ENCODE data around the gene C3orf20.

C3orf20 gene

DNA sequence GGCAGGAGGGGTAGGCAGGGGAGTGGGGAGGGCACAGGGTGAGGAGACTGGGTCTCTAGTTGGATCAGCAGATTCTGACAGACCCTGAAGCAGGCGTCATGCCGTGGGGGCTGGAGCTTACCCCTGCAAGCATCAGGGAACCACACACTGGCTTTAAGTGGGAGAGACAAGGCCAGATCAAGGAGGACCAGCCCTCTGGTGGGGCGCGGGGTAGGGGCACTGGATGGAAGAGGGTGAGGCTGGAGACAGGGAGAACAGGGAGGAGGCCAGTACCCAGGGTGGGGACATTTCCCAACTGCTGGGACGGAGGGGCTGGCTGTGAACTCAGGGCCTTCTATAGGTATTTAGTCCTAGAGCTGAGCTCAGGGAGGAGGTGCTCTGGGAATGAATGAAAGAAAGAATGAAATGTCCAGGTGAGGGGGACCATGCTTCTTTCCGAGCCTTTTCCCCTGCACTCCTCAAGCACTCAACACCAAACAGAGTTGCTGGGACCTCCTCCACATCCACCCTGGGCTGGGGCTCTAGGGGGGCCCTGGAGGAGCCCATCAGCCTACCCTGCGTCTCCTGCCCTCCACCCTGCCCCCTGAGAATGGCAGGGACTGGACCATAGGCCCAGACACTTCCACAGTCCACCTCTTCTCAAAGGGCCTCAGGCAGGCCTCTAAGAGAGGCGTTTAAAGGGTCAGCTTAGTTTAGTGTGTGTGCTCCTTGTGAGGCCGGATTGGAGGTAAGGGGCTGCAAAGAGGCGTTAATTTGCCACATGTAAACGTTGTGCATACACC lies 94.8 kb downstream of the C3orf20 start:
- Histone ChIP-seq H3K27me3 (ENCODE audit: low read length) (no peaks in the 10 kb centered on the region), H3K27ac (ENCODE audit: low read depth, low read length) (no peak overlapping the region)

DNA sequence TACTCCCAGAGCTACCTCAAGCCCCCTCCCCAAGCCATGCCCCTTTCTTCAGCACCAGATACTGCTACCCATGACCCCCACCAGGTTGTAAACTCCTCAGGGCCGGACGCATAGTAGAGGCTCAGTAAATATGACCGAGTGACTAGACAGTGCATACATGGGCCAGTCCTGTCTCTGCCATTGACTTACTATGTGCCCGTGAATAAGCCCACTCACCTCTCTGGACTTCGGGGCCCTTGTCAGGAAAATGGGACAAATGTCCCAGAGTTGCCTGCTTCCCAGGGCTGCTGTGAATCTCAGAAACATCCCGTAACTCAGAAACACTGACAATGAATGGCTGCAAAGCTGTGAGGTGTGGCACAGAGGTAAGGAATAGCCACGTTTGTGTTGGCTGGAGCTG lies 95.7 kb downstream of the C3orf20 start:
- H3K27ac ChIP-seq (ENCODE audit: low read depth, low read length): no peak overlapping the region
- no peaks in the 10 kb centered on the region for H3K79me2 ChIP-seq (ENCODE audit: insufficient read depth, low read length)
- H3K9me2 ChIP-seq (replicated peaks; ENCODE audit: insufficient read depth, low read length): no peaks in the 10 kb centered on the region
- H4K20me1 ChIP-seq (ENCODE audit: low read depth, low read length): no peaks in the 10 kb centered on the region
- no peak overlapping the region for H3K9ac ChIP-seq (ENCODE audit: low read length)
- H3K9me3 ChIP-seq (ENCODE audit: insufficient read depth, low read length): no peaks in the 10 kb centered on the region
- TF ChIP-seq EZH2phosphoT487 (conservative IDR thresholded peaks at IDR 0.05; ENCODE audit: low read length): no peak
- TF ChIP-seq, protein P1, sequence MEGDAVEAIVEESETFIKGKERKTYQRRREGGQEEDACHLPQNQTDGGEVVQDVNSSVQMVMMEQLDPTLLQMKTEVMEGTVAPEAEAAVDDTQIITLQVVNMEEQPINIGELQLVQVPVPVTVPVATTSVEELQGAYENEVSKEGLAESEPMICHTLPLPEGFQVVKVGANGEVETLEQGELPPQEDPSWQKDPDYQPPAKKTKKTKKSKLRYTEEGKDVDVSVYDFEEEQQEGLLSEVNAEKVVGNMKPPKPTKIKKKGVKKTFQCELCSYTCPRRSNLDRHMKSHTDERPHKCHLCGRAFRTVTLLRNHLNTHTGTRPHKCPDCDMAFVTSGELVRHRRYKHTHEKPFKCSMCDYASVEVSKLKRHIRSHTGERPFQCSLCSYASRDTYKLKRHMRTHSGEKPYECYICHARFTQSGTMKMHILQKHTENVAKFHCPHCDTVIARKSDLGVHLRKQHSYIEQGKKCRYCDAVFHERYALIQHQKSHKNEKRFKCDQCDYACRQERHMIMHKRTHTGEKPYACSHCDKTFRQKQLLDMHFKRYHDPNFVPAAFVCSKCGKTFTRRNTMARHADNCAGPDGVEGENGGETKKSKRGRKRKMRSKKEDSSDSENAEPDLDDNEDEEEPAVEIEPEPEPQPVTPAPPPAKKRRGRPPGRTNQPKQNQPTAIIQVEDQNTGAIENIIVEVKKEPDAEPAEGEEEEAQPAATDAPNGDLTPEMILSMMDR (IDR thresholded peaks at IDR 0.05; ENCODE audit: insufficient read depth, low read length, poor library complexity, severe bottlenecking): no peak
- H3F3A ChIP-seq (ENCODE audit: insufficient read depth): 0 out of 2 replicates have a peak, but pooled peaks cover 3% of the 10 kb centered on the region
- H3K36me3 ChIP-seq (ENCODE audit: low read length): no peaks in the 10 kb centered on the region
- no peak overlapping the region for H3K4me2 ChIP-seq (ENCODE audit: low read depth, low read length, poor library complexity, severe bottlenecking)
- no peak overlapping the region for H2AFZ ChIP-seq (ENCODE audit: low read depth, low read length, severe bottlenecking)
- H3K4me3 ChIP-seq (ENCODE audit: insufficient read depth, low read length, poor library complexity, severe bottlenecking): no peak overlapping the region
- no peaks in the 10 kb centered on the region for H3K27me3 ChIP-seq (ENCODE audit: low read length)

More for the DNA sequence above, 94.8 kb downstream of the C3orf20 start:
- no peaks in the 10 kb centered on the region for H3K36me3 ChIP-seq (ENCODE audit: low read length)
- H3K9me3 ChIP-seq (ENCODE audit: insufficient read depth, low read length): no peaks in the 10 kb centered on the region
- no peak overlapping the region for H3K4me2 ChIP-seq (ENCODE audit: low read depth, low read length, poor library complexity, severe bottlenecking)
- H3K9ac ChIP-seq (ENCODE audit: low read length): no peak overlapping the region
- 0 out of 2 replicates have a peak, but pooled peaks cover 3% of the 10 kb centered on the region for H3F3A ChIP-seq (ENCODE audit: insufficient read depth)
- H4K20me1 ChIP-seq (ENCODE audit: low read depth, low read length): no peaks in the 10 kb centered on the region
- no peak overlapping the region for H2AFZ ChIP-seq (ENCODE audit: low read depth, low read length, severe bottlenecking)
- no peaks in the 10 kb centered on the region for H3K9me2 ChIP-seq (replicated peaks; ENCODE audit: insufficient read depth, low read length)
- no peak for TF ChIP-seq EZH2phosphoT487 (conservative IDR thresholded peaks at IDR 0.05; ENCODE audit: low read length)
- TF ChIP-seq, protein P1 (IDR thresholded peaks at IDR 0.05; ENCODE audit: insufficient read depth, low read length, poor library complexity, severe bottlenecking): no peak
- H3K79me2 ChIP-seq (ENCODE audit: insufficient read depth, low read length): no peaks in the 10 kb centered on the region
- H3K4me3 ChIP-seq (ENCODE audit: insufficient read depth, low read length, poor library complexity, severe bottlenecking): no peak overlapping the region

DNA sequence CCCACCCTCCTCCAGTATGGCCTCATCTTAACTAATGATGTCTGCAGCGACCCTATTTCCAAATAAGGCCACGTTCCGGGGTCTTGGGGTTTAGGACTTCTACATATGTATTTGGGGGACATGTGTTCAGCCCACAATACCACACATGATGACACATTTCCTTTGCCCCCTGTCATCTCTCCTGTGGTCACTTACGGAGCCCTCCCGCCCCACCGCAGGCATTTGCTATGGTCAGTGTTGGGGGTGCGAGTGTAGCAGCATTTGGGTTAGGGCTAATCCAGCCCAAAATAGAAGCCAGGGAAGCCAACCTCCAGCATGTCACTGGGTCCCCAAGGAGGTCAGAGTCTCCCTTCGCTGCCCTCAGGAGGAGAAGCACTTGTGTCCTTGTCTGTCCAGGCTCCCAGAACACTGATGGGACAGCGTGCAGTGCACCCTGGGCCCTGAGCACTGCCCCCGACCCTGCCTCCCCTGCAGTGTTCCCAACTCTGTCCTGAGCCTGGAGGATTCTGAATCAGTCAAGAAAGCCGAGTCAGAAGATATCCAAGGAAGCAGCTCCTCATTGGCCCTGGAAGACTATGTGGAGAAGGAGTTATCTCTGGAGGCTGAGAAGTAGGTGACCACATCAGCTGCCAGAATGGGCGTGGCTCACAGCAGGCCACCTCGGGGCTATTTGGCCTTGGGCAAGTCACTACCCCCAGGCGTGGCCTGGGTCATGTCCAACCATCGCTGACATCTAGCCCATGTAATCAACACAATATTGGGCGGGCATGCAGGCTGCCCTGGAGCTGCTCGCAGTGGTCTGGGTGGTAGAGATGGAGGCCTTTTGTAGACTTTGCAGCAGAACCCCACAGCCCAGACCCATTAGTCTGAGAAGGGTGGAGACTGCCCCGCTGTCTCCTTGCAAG lies 96.9 kb downstream of the C3orf20 start:
- Histone ChIP-seq H4K20me1 (ENCODE audit: low read depth, low read length) (no peaks in the 10 kb centered on the region), H3K9me3 (ENCODE audit: insufficient read depth, low read length) (no peaks in the 10 kb centered on the region), H3K79me2 (ENCODE audit: insufficient read depth, low read length) (no peaks in the 10 kb centered on the region), H3F3A (ENCODE audit: insufficient read depth) (peaks cover 9% of the 10 kb centered on the region; the same call in 1 of the 2 replicates), H3K36me3 (ENCODE audit: low read length) (no peaks in the 10 kb centered on the region), H3K27me3 (ENCODE audit: low read length) (no peaks in the 10 kb centered on the region), H3K9me2 (replicated peaks; ENCODE audit: insufficient read depth, low read length) (no peaks in the 10 kb centered on the region), H2AFZ (ENCODE audit: low read depth, low read length, severe bottlenecking) (no peak overlapping the region), H3K27ac (ENCODE audit: low read depth, low read length) (no peak overlapping the region), H3K4me2 (ENCODE audit: low read depth, low read length, poor library complexity, severe bottlenecking) (no peak overlapping the region), H3K4me3 (ENCODE audit: insufficient read depth, low read length, poor library complexity, severe bottlenecking) (no peak overlapping the region), H3K9ac (ENCODE audit: low read length) (no peak overlapping the region)
- TF ChIP-seq, protein P1 (IDR thresholded peaks at IDR 0.05; ENCODE audit: insufficient read depth, low read length, poor library complexity, severe bottlenecking): no peak
- TF ChIP-seq EZH2phosphoT487 (conservative IDR thresholded peaks at IDR 0.05; ENCODE audit: low read length): no peak

All from SU-DHL-6 (cell line).